ENCODE measurements around the gene FGD3.

Gene FGD3

DNA sequence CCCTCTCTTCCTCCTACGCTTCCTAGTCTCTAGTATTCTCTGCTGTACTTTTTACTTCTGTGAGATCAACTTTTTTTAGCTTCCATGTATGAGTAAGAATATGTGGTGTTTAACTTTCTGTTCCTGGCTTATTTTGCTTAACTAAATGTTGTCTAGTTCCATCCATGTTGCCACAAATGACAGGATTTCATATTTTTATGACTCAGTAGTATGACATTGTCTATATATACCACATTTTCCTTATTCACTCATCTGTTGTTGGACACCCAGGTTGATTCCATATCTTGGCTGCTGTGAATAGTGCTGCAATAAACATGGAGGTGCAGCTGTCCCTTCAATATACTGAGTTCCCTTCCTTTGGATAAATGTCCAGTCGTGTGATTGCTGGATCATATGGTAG, 34.8 kb downstream of the FGD3 start:
- peaks cover 25% of the 10 kb centered on the region; the same call in 1 of the 2 replicates for H3K9me3 ChIP-seq (ENCODE audit: insufficient read depth, low read length)
- no peaks in the 10 kb centered on the region for H3F3A ChIP-seq (ENCODE audit: insufficient read depth)
- H3K4me2 ChIP-seq (ENCODE audit: low read depth, low read length, poor library complexity, severe bottlenecking), result no peak overlapping the region
- H4K20me1 ChIP-seq (ENCODE audit: low read depth, low read length), result no peaks in the 10 kb centered on the region
- H3K4me3 ChIP-seq (ENCODE audit: insufficient read depth, low read length, poor library complexity, severe bottlenecking), result no peak overlapping the region
- H3K27me3 ChIP-seq (ENCODE audit: low read length), result no peaks in the 10 kb centered on the region
- no peak overlapping the region for H2AFZ ChIP-seq (ENCODE audit: low read depth, low read length, severe bottlenecking)
- H3K36me3 ChIP-seq (ENCODE audit: low read length), result peaks cover 6% of the 10 kb centered on the region; the same call in 1 of the 2 replicates
- H3K9ac ChIP-seq (ENCODE audit: low read length), result no peak overlapping the region
- H3K79me2 ChIP-seq (ENCODE audit: insufficient read depth, low read length), result no peaks in the 10 kb centered on the region
- TF ChIP-seq EZH2phosphoT487 (conservative IDR thresholded peaks at IDR 0.05; ENCODE audit: low read length) (no peak), CTCF (IDR thresholded peaks at IDR 0.05; ENCODE audit: insufficient read depth, low read length, poor library complexity, severe bottlenecking) (no peak)
- H3K9me2 ChIP-seq (replicated peaks; ENCODE audit: insufficient read depth, low read length), result no peaks in the 10 kb centered on the region
- no peak overlapping the region for H3K27ac ChIP-seq (ENCODE audit: low read depth, low read length)

- no peak overlapping the region for H3K4me2 ChIP-seq (ENCODE audit: low read depth, low read length, poor library complexity, severe bottlenecking)
- no peaks in the 10 kb centered on the region for H3K27me3 ChIP-seq (ENCODE audit: low read length)
- H3F3A ChIP-seq (ENCODE audit: insufficient read depth), result no peaks in the 10 kb centered on the region
- no peak overlapping the region for H3K9ac ChIP-seq (ENCODE audit: low read length)
- no peak overlapping the region for H2AFZ ChIP-seq (ENCODE audit: low read depth, low read length, severe bottlenecking)
- H4K20me1 ChIP-seq (ENCODE audit: low read depth, low read length), result no peaks in the 10 kb centered on the region
- H3K79me2 ChIP-seq (ENCODE audit: insufficient read depth, low read length), result no peaks in the 10 kb centered on the region
- TF ChIP-seq CTCF (IDR thresholded peaks at IDR 0.05; ENCODE audit: insufficient read depth, low read length, poor library complexity, severe bottlenecking) (no peak), EZH2phosphoT487 (conservative IDR thresholded peaks at IDR 0.05; ENCODE audit: low read length) (no peak)
- H3K27ac ChIP-seq (ENCODE audit: low read depth, low read length), result no peak overlapping the region
- H3K9me3 ChIP-seq (ENCODE audit: insufficient read depth, low read length), result peaks cover 25% of the 10 kb centered on the region; the same call in 1 of the 2 replicates
- no peaks in the 10 kb centered on the region for H3K9me2 ChIP-seq (replicated peaks; ENCODE audit: insufficient read depth, low read length)
- no peak overlapping the region for H3K4me3 ChIP-seq (ENCODE audit: insufficient read depth, low read length, poor library complexity, severe bottlenecking)
- H3K36me3 ChIP-seq (ENCODE audit: low read length), result peaks cover 6% of the 10 kb centered on the region; the same call in 1 of the 2 replicates
These were observed 36.8 kb downstream of the FGD3 start for GRCh38 chr9:92983984-92984589.

DNA sequence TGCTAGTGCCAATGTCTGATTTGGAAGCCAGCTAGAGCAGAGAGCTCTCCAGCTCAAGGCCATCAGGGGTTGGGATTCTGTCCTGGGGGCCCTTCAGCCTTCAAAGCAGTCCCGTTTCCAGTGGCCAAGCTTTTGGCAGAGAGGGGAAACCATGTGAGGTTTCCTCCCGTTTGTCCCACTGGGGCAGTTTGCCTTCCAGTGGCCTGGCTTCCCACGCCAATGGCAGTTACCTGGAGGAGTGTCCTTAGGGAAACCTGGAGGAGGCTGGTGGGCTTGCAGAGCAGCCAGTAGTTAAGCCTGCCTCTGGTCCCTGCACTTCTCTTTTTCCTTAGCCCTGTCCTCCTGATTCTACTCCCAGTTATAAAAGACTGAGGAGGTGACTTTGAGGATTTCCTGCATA, 37.7 kb downstream of the FGD3 start:
- no peaks in the 10 kb centered on the region for H3F3A ChIP-seq (ENCODE audit: insufficient read depth)
- no peaks in the 10 kb centered on the region for H3K79me2 ChIP-seq (ENCODE audit: insufficient read depth, low read length)
- H3K27me3 ChIP-seq (ENCODE audit: low read length), result no peaks in the 10 kb centered on the region
- no peak overlapping the region for H2AFZ ChIP-seq (ENCODE audit: low read depth, low read length, severe bottlenecking)
- TF ChIP-seq EZH2phosphoT487 (conservative IDR thresholded peaks at IDR 0.05; ENCODE audit: low read length) (no peak), CTCF (IDR thresholded peaks at IDR 0.05; ENCODE audit: insufficient read depth, low read length, poor library complexity, severe bottlenecking) (no peak)
- H3K4me3 ChIP-seq (ENCODE audit: insufficient read depth, low read length, poor library complexity, severe bottlenecking), result no peak overlapping the region
- H3K27ac ChIP-seq (ENCODE audit: low read depth, low read length), result no peak overlapping the region
- no peaks in the 10 kb centered on the region for H3K9me2 ChIP-seq (replicated peaks; ENCODE audit: insufficient read depth, low read length)
- H3K36me3 ChIP-seq (ENCODE audit: low read length), result peaks cover 6% of the 10 kb centered on the region; the same call in 1 of the 2 replicates
- H4K20me1 ChIP-seq (ENCODE audit: low read depth, low read length), result no peaks in the 10 kb centered on the region
- peaks cover 25% of the 10 kb centered on the region; the same call in 1 of the 2 replicates for H3K9me3 ChIP-seq (ENCODE audit: insufficient read depth, low read length)
- H3K9ac ChIP-seq (ENCODE audit: low read length), result no peak overlapping the region
- H3K4me2 ChIP-seq (ENCODE audit: low read depth, low read length, poor library complexity, severe bottlenecking), result no peak overlapping the region

Data from SU-DHL-6 (cell line).